NCI-H345 (cell line): Measurements from ENCODE around the gene PAPPA2.
A peak's percentile ranks its signal among the peaks of the same experiment; 100 is the strongest.
"Not testable (repeated sequence)": the region's sequence is repeated elsewhere in the genome, so short reads cannot be mapped to it uniquely, and the experiment has no call there.

Source experiments
- DNase-seq: peaks from one replicate; lab custom pipeline; 2025; lab: John Stamatoyannopoulos, UW

PAPPA2 gene

GRCh38 chr1:176552217-176552991 lies 89.4 kb downstream of the PAPPA2 start:
- no peak for DNase-seq

GRCh38 chr1:176552999-176553398 lies 90.0 kb downstream of the PAPPA2 start:
- no peak for DNase-seq

- DNase-seq, result no peak
Observed at GRCh38 chr1:176556288-176556687, 93.3 kb downstream of the PAPPA2 start.

GRCh38 chr1:176557543-176558258 lies 94.7 kb downstream of the PAPPA2 start:
- DNase-seq, result no peak

GRCh38 chr1:176558561-176558960 lies 95.6 kb downstream of the PAPPA2 start:
- no peak for DNase-seq

GRCh38 chr1:176559474-176559873 lies 96.5 kb downstream of the PAPPA2 start:
- no peak for DNase-seq

- DNase-seq, result peak; percentile 65
Observed at GRCh38 chr1:176559878-176560277, 96.9 kb downstream of the PAPPA2 start.

- no peak for DNase-seq
Observed at GRCh38 chr1:176560681-176561080, 97.7 kb downstream of the PAPPA2 start.

- not testable (repeated sequence) for DNase-seq
Observed at GRCh38 chr1:176561761-176562160, 98.8 kb downstream of the PAPPA2 start.

- no peak for DNase-seq
Observed at GRCh38 chr1:176566004-176566975, 103.3 kb downstream of the PAPPA2 start.

- DNase-seq, result no peak
Observed at GRCh38 chr1:176567190-176567794, 104.3 kb downstream of the PAPPA2 start.

GRCh38 chr1:176568185-176568584 lies 105.2 kb downstream of the PAPPA2 start:
- DNase-seq, result no peak

- no peak for DNase-seq
Observed at GRCh38 chr1:176574756-176575155, 111.8 kb downstream of the PAPPA2 start.

- DNase-seq, result no peak
Observed at GRCh38 chr1:176575991-176576390, 113.0 kb downstream of the PAPPA2 start.

GRCh38 chr1:176576670-176577069 lies 113.7 kb downstream of the PAPPA2 start:
- no peak for DNase-seq

- DNase-seq, result no peak
Observed at GRCh38 chr1:176577646-176578197, 114.7 kb downstream of the PAPPA2 start.

- DNase-seq, result no peak
Observed at GRCh38 chr1:176579087-176579486, 116.1 kb downstream of the PAPPA2 start.

GRCh38 chr1:176595217-176595616 lies 132.2 kb downstream of the PAPPA2 start:
- DNase-seq, result no peak

- DNase-seq, result no peak
Observed at GRCh38 chr1:176601348-176601747, 138.4 kb downstream of the PAPPA2 start.

GRCh38 chr1:176602388-176603004 lies 139.5 kb downstream of the PAPPA2 start:
- no peak for DNase-seq

- no peak for DNase-seq
Observed at GRCh38 chr1:176603696-176604095, 140.7 kb downstream of the PAPPA2 start.
